ENCODE measurements around the gene YIPF5. TPM values are rescaled to one million over a fixed set of nuclear protein-coding genes. Genes with fewer than 3 reads are reported as not detected.

YIPF5 gene
- total and polyA plus RNA-seq, 2 experiments from 2014 or later: 201 to 236 TPM

DNA sequence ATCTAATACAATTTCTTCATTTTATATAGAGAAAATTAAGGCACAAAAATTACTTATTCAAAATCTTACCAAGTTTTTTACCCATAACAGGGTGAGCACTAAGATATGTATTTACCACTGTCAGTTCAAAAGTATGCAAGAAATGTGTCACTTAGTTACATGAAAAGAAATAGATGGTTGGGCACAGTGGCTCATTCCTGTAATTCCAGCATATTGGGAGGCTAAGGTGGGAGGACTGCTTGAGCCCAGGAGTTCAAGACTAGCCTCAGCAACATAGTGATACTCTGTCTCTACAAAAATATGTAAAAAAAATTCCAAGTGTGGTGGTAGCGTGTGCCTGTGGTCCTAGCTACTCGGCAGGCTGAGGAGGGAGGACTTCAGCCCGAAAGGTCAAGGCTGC, 19.4 kb downstream of the YIPF5 start:
- Histone ChIP-seq H3K36me3 (ENCODE audit: low read depth) (no peaks in the 10 kb centered on the region), H3K27me3 (replicated peaks; ENCODE audit: insufficient read depth) (no peaks in the 10 kb centered on the region), H2AFZ (no peak overlapping the region), H3K4me3 (no peak overlapping the region), H3K4me1 (ENCODE audit: insufficient read depth) (peaks cover 11% of the 10 kb centered on the region; the same call in 1 of the 2 replicates), H3K9me3 (ENCODE audit: low read depth) (no peaks in the 10 kb centered on the region), H3K4me2 (ENCODE audit: unreplicated experiment) (peak overlapping the region; percentile 34), H3K9me2 (ENCODE audit: insufficient read depth) (no peaks in the 10 kb centered on the region), H3K27ac (peak overlapping the region; percentile 18), H3K9ac (no peak overlapping the region), H3K79me2 (ENCODE audit: insufficient read depth) (no peaks in the 10 kb centered on the region), H4K20me1 (ENCODE audit: insufficient read depth) (no peaks in the 10 kb centered on the region), H3F3A (ENCODE audit: insufficient read depth) (peaks cover 34% of the 10 kb centered on the region; the same call in 1 of the 2 replicates)
- 73 to 94% methylated on average over 3 of the region's 3 CpGs for WGBS, 2 experiments (ENCODE audit: low coverage in 1 of 2, low lambda C conversion rate in 2 of 2, missing lambda C conversion rate in 2 of 2)
- in situ Hi-C loops (cut with MboI): no loop called here
- peak; percentile 52 for DNase-seq
- no peak for TF ChIP-seq EZH2 (IDR thresholded peaks at IDR 0.05; ENCODE audit: insufficient read depth, poor library complexity, severe bottlenecking)
- no peak for TF ChIP-seq EZH2phosphoT487 (IDR thresholded peaks at IDR 0.05; ENCODE audit: insufficient read depth, low read depth)

- no peaks in the 10 kb centered on the region for H3K36me3 ChIP-seq (ENCODE audit: low read depth)
- no peak overlapping the region for H3K4me2 ChIP-seq (ENCODE audit: unreplicated experiment)
- H3K9me3 ChIP-seq (ENCODE audit: low read depth): no peaks in the 10 kb centered on the region
- no peak overlapping the region for H2AFZ ChIP-seq
- H3K4me3 ChIP-seq: no peak overlapping the region
- H3K27me3 ChIP-seq (replicated peaks; ENCODE audit: insufficient read depth): no peaks in the 10 kb centered on the region
- peaks cover 16% of the 10 kb centered on the region for H3F3A ChIP-seq (ENCODE audit: insufficient read depth)
- DNase-seq: no peak
- 81 to 84% methylated on average over 4 of the region's 4 CpGs for WGBS, 2 experiments (ENCODE audit: low coverage in 1 of 2, low lambda C conversion rate in 2 of 2, missing lambda C conversion rate in 2 of 2)
- H3K9ac ChIP-seq: no peak overlapping the region
- H3K4me1 ChIP-seq (ENCODE audit: insufficient read depth): peaks cover 23% of the 10 kb centered on the region
- H4K20me1 ChIP-seq (ENCODE audit: insufficient read depth): no peaks in the 10 kb centered on the region
- no peak overlapping the region for H3K27ac ChIP-seq
- H3K79me2 ChIP-seq (ENCODE audit: insufficient read depth): no peaks in the 10 kb centered on the region
- in situ Hi-C loops (cut with MboI): loop anchor here (10.0 kb wide), 1 partner anchor 740 kb away; the partner anchor contains the start of gene NR3C1
- TF ChIP-seq EZH2phosphoT487 (IDR thresholded peaks at IDR 0.05; ENCODE audit: insufficient read depth, low read depth) (no peak), EZH2 (IDR thresholded peaks at IDR 0.05; ENCODE audit: insufficient read depth, poor library complexity, severe bottlenecking) (no peak)
- H3K9me2 ChIP-seq (ENCODE audit: insufficient read depth): no peaks in the 10 kb centered on the region
These were observed 25.3 kb downstream of the YIPF5 start for GRCh38 chr5:144144956-144145751.

DNA sequence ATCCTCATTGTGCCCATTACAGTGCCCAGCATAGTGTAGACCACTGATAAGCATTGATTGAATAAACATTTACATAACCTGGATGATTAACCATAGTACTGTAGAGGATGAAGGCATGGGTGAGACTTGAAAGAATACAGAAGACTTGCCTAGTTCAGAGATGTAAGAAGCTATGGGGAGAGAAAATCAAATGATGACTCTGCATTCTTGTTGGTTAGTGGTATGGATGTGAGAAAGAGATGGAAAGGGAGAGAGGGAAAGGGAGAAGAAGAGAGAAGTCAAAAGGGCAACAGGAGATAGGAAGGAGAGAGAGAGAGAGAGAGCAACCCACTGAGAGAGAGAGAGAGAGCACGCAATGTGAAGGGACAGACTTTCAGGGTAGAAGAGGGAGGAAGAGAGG, 26.8 kb downstream of the YIPF5 start:
- H3F3A ChIP-seq (ENCODE audit: insufficient read depth): peaks cover 16% of the 10 kb centered on the region
- no peaks in the 10 kb centered on the region for H3K27me3 ChIP-seq (replicated peaks; ENCODE audit: insufficient read depth)
- H3K9me3 ChIP-seq (ENCODE audit: low read depth): no peaks in the 10 kb centered on the region
- H3K79me2 ChIP-seq (ENCODE audit: insufficient read depth): no peaks in the 10 kb centered on the region
- TF ChIP-seq EZH2phosphoT487 (IDR thresholded peaks at IDR 0.05; ENCODE audit: insufficient read depth, low read depth): no peak
- TF ChIP-seq EZH2 (IDR thresholded peaks at IDR 0.05; ENCODE audit: insufficient read depth, poor library complexity, severe bottlenecking): no peak
- WGBS, 2 experiments (ENCODE audit: low coverage in 1 of 2, low lambda C conversion rate in 2 of 2, missing lambda C conversion rate in 2 of 2): 97 to 100% methylated on average over 1 of the region's 1 CpG
- no peaks in the 10 kb centered on the region for H3K36me3 ChIP-seq (ENCODE audit: low read depth)
- DNase-seq: no peak
- H3K9me2 ChIP-seq (ENCODE audit: insufficient read depth): no peaks in the 10 kb centered on the region
- no peak overlapping the region for H2AFZ ChIP-seq
- no peak overlapping the region for H3K27ac ChIP-seq
- no peak overlapping the region for H3K9ac ChIP-seq
- H3K4me3 ChIP-seq: no peak overlapping the region
- H3K4me2 ChIP-seq (ENCODE audit: unreplicated experiment): no peak overlapping the region
- H4K20me1 ChIP-seq (ENCODE audit: insufficient read depth): no peaks in the 10 kb centered on the region
- in situ Hi-C loops (cut with MboI): loop anchor here (10.0 kb wide), 1 partner anchor 739 kb away; the partner anchor contains the start of gene NR3C1
- peaks cover 37% of the 10 kb centered on the region for H3K4me1 ChIP-seq (ENCODE audit: insufficient read depth)

DNA sequence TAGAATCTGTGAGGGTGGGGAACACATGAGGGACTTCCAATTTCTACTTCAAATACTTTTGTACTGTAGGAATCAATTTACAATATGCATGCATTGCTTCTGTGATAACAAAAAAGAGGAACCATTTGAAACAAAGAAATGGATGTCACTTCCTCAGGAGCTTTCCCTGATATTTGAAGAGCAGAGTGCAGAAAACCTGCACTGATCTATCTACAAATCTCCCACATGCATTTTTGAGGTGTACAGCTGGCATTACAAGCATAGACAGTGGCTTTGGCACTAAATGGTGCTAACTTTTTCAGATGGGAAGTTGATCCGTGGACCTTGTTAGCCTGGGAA, 27.7 kb downstream of the YIPF5 start:
- Histone ChIP-seq H3K9me3 (ENCODE audit: low read depth) (no peaks in the 10 kb centered on the region), H3K4me3 (no peak overlapping the region), H4K20me1 (ENCODE audit: insufficient read depth) (no peaks in the 10 kb centered on the region), H3K79me2 (ENCODE audit: insufficient read depth) (no peaks in the 10 kb centered on the region), H3K9me2 (ENCODE audit: insufficient read depth) (no peaks in the 10 kb centered on the region), H2AFZ (peak overlapping the region; percentile 65), H3K27ac (no peak overlapping the region), H3K4me2 (ENCODE audit: unreplicated experiment) (no peak overlapping the region), H3K27me3 (replicated peaks; ENCODE audit: insufficient read depth) (no peaks in the 10 kb centered on the region), H3K36me3 (ENCODE audit: low read depth) (no peaks in the 10 kb centered on the region), H3F3A (ENCODE audit: insufficient read depth) (peaks cover 16% of the 10 kb centered on the region), H3K4me1 (ENCODE audit: insufficient read depth) (peaks cover 37% of the 10 kb centered on the region), H3K9ac (0 out of 2 replicates have a peak overlapping the region, but pooled peaks have one; percentile 1)
- in situ Hi-C loops (cut with MboI): loop anchor here (10.0 kb wide), 1 partner anchor 738 kb away; the partner anchor contains the start of gene NR3C1
- WGBS, 2 experiments (ENCODE audit: low coverage in 1 of 2, low lambda C conversion rate in 2 of 2, missing lambda C conversion rate in 2 of 2): 25 to 37% methylated on average over 1 of the region's 1 CpG
- DNase-seq: no peak
- TF ChIP-seq EZH2phosphoT487 (IDR thresholded peaks at IDR 0.05; ENCODE audit: insufficient read depth, low read depth) (no peak), EZH2 (IDR thresholded peaks at IDR 0.05; ENCODE audit: insufficient read depth, poor library complexity, severe bottlenecking) (no peak)

All from GM23248 (cell line).